Dendritic cell treated with granulocyte-macrophage colony-stimulating factor and Interleukin-4, amounts not matched to agents 40 ng/mL and 50 ng/mL, for 4 days (primary cell): ENCODE results near the gene PINLYP.
"Not testable (repeated sequence)": the region's sequence is repeated elsewhere in the genome, so short reads cannot be mapped to it uniquely, and the experiment has no call there.

Experiments used
- H3K27ac Mint-ChIP-seq: one replicate; pipeline ENCODE4 v1.8.0; 2022; ENCODE audit warnings: mild to moderate bottlenecking, mixed read lengths
- H3K27me3 Mint-ChIP-seq: one replicate; pipeline ENCODE4 v1.8.0; 2022; ENCODE audit warnings: mild to moderate bottlenecking, mixed read lengths
- H3K36me3 Mint-ChIP-seq: one replicate; pipeline ENCODE4 v1.8.0; 2022; ENCODE audit warnings: low read depth, mixed read lengths
- H3K4me1 Mint-ChIP-seq: one replicate; pipeline ENCODE4 v1.8.0; 2022; ENCODE audit warnings: low read depth, mixed read lengths
- H3K4me3 Mint-ChIP-seq: one replicate; pipeline ENCODE4 v1.8.0; 2022; ENCODE audit warnings: mild to moderate bottlenecking, moderate library complexity, mixed read lengths
- H3K9me3 Mint-ChIP-seq: one replicate; pipeline ENCODE4 v1.8.0; 2022; ENCODE audit warnings: mixed read lengths
- intact Hi-C: fragments of 100-400 bp; cut with micrococcal nuclease; formaldehyde crosslinking; loops from one replicate; pipeline ENCODE4 v1.15.0; 2022

The PINLYP gene

DNA sequence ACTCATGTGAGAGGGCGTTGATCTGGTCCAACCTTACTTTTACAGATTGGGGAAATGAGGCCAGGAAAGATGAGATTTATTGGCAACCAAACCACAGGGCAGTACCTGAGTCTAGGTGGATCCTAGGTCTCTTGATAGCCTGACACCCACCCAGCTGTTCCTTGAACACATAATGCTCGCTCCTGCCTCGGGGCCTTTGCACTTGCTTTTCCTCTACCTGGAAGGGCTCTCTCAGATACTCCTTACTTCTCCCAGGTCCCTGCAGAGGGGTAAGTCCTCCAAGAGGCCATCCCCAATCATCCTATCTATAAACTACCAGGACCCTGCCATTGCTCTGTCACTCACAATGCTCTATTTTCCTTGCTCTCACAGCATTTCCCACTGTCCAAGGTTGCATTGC, 35.2 kb upstream of the PINLYP start:
- no peak overlapping the region for H3K4me3 Mint-ChIP-seq
- peaks cover 3% of the 10 kb centered on the region for H3K4me1 Mint-ChIP-seq
- intact Hi-C loops = no loop called here
- no peaks in the 10 kb centered on the region for H3K9me3 Mint-ChIP-seq
- H3K36me3 Mint-ChIP-seq = peaks cover 85% of the 10 kb centered on the region
- H3K27ac Mint-ChIP-seq = no peak overlapping the region
- peaks cover 2% of the 10 kb centered on the region for H3K27me3 Mint-ChIP-seq

DNA sequence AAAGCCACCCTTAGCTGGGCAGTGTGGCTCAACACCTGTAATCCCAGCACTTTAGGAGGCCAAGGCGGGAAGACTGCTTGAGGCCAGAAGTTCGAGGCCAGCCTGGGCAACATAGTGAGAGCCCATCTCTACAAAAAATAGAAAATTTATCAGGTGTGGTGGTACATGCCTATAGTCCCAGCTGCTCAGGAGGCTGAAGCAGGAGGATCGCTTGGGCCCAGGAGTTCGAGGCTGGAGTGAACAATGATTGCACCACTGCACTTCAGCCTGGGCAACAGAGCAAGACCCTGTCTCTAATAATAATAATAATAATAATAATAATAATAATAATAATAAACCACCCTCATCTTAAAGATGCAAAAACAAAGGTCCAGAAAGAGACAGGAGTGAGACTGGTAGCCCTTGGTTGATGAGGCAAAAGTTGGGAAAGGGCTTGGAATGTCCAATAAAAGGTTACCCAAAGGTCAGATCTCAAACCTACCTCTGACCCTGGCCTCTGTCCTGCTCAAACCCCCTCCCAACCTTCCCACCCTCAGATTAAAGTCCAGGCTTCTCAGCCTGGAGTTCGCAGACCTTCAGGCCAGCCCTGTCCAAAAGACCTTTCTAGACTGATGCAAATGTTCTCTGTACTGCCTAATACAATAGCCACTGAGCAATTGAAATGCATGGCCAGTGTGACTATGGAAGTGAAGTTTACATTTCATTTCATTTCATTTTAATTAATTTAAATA, 33.5 kb upstream of the PINLYP start:
- Mint-ChIP-seq H3K36me3 (peaks cover 97% of the 10 kb centered on the region), H3K4me3 (no peak overlapping the region), H3K9me3 (no peaks in the 10 kb centered on the region), H3K27me3 (no peaks in the 10 kb centered on the region), H3K4me1 (no peaks in the 10 kb centered on the region), H3K27ac (no peak overlapping the region)
- intact Hi-C loops = no loop called here

DNA sequence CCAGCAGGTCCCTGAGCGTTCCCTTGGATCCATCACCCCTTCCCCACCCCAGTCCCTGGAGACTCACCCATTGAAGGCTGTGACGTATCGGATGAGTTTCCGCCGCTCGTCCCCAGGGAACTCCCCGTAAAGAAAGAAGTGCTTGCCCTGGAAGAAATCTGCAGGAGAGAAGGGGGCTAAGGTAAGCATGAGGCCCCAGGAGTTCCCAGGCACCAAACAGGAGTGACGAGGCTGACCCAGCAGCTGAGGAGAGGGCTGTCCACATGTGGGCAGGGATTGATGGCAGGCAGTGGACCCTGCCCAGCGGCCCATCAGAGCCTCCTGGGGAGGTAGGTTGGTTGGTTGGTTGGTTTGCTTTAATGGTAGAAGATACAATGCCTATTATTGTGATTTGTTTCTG, 31.5 kb upstream of the PINLYP start:
- Mint-ChIP-seq H3K36me3 (peaks cover 90% of the 10 kb centered on the region), H3K4me3 (no peak overlapping the region), H3K27me3 (no peaks in the 10 kb centered on the region), H3K9me3 (no peaks in the 10 kb centered on the region), H3K27ac (no peak overlapping the region), H3K4me1 (no peaks in the 10 kb centered on the region)
- intact Hi-C loops = no loop called here

DNA sequence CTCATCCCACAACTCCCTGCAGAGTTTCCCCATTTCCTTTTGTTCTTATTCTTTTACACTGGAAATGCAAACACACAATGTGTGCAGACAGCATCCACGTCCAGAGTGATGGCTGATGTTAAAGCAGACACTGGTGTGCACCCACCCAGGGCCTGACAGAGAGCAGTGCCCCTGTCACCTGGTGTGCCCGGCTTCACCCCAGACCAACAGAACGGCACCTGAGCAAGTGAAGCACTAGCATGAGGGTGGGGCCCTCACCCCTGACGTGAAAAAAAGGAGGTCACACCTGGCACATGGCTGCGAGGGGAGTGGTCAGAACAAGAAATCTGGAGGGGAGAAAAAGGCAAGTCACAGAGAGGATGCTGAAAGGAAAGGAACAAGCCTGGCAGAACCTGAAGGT, 30.3 kb upstream of the PINLYP start:
- Mint-ChIP-seq H3K4me3 (no peak overlapping the region), H3K4me1 (no peaks in the 10 kb centered on the region), H3K27me3 (no peaks in the 10 kb centered on the region), H3K9me3 (no peaks in the 10 kb centered on the region), H3K36me3 (peaks cover 85% of the 10 kb centered on the region), H3K27ac (no peak overlapping the region)
- intact Hi-C loops = no loop called here

DNA sequence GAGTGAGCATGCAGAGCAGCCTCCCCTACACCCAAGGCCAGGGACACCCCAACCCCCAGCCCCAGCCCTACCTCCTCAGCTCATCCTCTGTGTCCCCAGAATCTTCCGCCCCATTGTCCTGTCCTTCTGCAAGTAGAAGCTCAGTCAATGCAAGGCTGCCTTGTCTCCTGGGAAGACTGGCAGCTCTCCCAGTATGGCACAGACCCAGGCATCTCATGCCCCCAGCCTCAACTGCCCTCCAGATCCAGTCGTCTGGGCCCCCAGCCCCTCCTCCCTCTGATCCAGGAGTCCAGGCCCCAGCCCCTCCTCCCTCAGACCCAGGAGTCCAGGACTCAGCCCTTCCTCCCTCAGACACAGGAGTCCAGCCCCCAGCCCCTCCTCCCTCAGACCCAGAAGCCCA, 29.6 kb upstream of the PINLYP start:
- Mint-ChIP-seq H3K36me3 (peaks cover 85% of the 10 kb centered on the region), H3K27me3 (no peaks in the 10 kb centered on the region), H3K4me1 (no peaks in the 10 kb centered on the region), H3K27ac (no peak overlapping the region), H3K4me3 (no peak overlapping the region), H3K9me3 (no peaks in the 10 kb centered on the region)
- intact Hi-C loops = no loop called here

DNA sequence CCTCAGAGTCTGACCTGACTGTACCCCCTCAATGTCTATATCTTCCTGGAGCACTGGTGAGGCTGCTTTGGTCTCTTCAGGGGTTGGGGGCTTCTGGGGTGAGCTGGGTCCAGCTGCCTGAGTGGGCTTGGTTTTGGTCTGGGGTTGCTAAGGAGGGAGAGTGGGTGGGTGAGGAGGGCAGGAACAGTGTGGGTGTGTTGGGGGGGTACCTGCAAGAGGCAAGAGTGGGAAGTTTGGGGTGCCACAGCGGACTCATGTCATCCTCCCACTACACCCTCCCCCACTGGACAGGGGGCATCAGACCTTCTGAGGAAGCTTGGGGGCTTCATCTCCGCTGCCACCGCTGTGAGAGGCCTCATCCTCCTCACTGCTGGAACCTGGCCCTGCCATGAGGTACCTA, 29.0 kb upstream of the PINLYP start:
- no peaks in the 10 kb centered on the region for H3K4me1 Mint-ChIP-seq
- H3K4me3 Mint-ChIP-seq = no peak overlapping the region
- H3K27me3 Mint-ChIP-seq = no peaks in the 10 kb centered on the region
- intact Hi-C loops = no loop called here
- H3K27ac Mint-ChIP-seq = no peak overlapping the region
- H3K9me3 Mint-ChIP-seq = no peaks in the 10 kb centered on the region
- H3K36me3 Mint-ChIP-seq = peaks cover 85% of the 10 kb centered on the region

DNA sequence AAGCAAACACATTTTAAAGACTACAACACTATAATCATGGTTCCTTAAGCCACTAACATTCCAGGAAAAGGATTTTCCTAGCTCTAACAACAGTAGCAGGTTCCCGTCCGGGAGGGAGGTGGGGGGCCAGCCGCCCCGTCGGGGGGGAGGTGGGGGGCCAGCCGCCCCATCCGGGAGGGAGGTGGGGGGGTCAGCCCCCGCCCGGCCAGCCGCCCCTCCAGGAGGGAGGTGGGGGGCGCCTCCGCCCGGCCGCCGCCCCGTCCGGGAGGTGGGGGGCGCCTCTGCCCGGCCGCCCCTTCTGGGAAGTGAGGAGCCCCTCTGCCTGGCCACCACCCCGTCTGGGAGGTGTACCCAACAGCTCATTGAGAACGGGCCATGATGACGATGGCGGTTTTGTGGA, 27.7 kb upstream of the PINLYP start:
- H3K4me3 Mint-ChIP-seq, H3K4me1 Mint-ChIP-seq, intact Hi-C loops, H3K27me3 Mint-ChIP-seq, H3K9me3 Mint-ChIP-seq, H3K27ac Mint-ChIP-seq: not testable (repeated sequence)
- H3K36me3 Mint-ChIP-seq = peaks cover 88% of the 10 kb centered on the region

DNA sequence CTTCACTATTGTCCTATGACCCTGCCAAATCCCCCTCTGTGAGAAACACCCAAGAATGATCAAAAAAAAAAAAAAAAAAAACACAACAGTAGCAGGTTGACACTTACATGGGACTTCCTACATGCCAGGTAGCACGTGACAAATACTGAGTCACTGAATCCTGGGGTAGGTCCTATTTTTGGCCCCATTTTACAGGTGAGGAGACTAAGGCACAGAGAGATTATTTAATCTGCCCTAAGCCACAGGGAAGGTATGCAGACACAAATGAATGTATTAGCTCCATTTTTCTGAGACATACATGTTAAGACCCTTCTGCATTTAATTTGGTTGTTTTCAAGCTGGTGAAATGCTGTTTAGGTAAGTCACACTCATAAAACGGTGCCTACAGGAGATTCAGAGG, 26.9 kb upstream of the PINLYP start:
- H3K9me3 Mint-ChIP-seq = no peaks in the 10 kb centered on the region
- no peak overlapping the region for H3K27ac Mint-ChIP-seq
- no peaks in the 10 kb centered on the region for H3K27me3 Mint-ChIP-seq
- no peak overlapping the region for H3K4me3 Mint-ChIP-seq
- intact Hi-C loops = no loop called here
- H3K4me1 Mint-ChIP-seq = no peaks in the 10 kb centered on the region
- H3K36me3 Mint-ChIP-seq = peaks cover 88% of the 10 kb centered on the region

DNA sequence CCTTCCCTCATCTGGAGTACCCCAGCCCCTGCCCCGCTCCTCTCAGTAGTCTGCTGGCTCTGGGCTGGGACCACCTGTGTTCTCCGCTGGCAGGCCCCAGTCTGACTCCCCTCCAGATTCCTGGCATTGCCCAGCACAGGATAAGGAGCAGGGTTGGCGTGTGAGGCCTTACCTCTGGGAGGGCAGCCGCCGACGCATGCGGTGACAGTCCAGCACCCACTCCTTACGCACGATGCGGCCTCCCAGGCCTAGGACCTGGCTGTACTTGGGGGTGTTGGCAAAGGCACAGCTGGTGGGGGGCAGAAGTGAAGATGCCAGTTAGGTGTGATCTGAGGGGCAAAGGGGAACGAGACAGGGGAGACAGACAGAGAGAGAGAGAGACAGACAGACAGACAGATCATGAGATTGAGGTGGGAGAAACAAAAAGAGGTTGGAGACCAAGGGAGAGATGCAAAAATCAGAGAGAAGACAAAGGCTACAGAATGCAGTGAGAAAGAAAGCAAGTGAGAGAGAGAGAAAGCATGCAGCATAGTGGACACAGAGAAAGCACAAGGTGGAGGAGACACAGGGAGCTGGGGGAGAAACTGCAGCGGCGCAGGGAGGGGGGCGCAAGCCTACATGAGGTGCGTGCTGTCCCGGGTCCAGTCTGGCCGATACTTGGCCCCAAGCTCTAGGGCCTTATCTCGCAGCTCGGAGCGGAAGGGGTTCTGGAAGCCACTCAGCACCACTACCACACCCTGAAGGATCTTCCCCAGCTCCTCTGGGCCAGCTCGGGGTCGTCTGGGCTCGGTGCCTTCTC, 24.0 kb upstream of the PINLYP start:
- Mint-ChIP-seq H3K27ac (no peak overlapping the region), H3K4me1 (peaks cover 5% of the 10 kb centered on the region), H3K27me3 (no peaks in the 10 kb centered on the region), H3K4me3 (no peak overlapping the region), H3K36me3 (peaks cover 88% of the 10 kb centered on the region), H3K9me3 (no peaks in the 10 kb centered on the region)
- intact Hi-C loops = loop anchor here (10.0 kb wide), 1 partner anchor 93 kb away; no protein-coding TSS in a partner anchor

DNA sequence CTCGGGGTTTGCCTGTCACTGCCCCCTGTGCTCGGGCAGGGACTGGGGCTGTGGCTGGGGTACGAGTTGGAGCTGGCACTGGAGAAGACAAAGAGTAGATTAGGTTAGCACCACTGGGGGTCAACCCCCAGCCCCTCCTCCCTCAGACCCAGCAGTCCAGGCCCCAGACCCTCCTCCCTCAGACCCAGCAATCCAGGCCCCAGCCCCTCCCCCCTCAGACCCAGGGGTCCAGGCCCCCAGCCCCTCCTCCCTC, 23.5 kb upstream of the PINLYP start:
- H3K27me3 Mint-ChIP-seq = no peaks in the 10 kb centered on the region
- H3K36me3 Mint-ChIP-seq = peaks cover 87% of the 10 kb centered on the region
- H3K4me3 Mint-ChIP-seq = no peak overlapping the region
- no peaks in the 10 kb centered on the region for H3K9me3 Mint-ChIP-seq
- H3K27ac Mint-ChIP-seq = no peak overlapping the region
- intact Hi-C loops = loop anchor here (10.0 kb wide), 1 partner anchor 93 kb away; no protein-coding TSS in a partner anchor
- H3K4me1 Mint-ChIP-seq = peaks cover 5% of the 10 kb centered on the region

DNA sequence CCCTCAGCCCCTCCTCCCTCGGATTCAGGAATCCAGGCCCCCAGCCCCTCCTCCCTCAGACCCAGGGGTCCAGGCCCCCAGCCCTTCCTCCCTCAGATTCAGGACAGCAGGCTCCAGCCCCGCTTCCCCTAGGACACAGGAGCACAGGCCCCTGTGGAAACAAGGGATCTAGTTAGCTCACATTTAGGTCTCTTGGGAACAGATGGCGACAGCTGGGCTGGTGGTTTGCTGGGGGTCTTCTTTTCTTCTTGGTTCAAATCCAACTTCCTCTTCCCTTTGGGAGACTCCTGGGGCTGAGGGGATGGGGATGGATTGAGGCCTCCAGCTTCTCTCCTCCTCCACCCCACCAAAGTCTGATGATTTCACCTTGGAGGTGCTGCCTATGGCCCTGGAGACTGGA, 23.0 kb upstream of the PINLYP start:
- H3K36me3 Mint-ChIP-seq = peaks cover 87% of the 10 kb centered on the region
- intact Hi-C loops = loop anchor here (10.0 kb wide), 1 partner anchor 92 kb away; no protein-coding TSS in a partner anchor
- H3K27ac Mint-ChIP-seq = no peak overlapping the region

DNA sequence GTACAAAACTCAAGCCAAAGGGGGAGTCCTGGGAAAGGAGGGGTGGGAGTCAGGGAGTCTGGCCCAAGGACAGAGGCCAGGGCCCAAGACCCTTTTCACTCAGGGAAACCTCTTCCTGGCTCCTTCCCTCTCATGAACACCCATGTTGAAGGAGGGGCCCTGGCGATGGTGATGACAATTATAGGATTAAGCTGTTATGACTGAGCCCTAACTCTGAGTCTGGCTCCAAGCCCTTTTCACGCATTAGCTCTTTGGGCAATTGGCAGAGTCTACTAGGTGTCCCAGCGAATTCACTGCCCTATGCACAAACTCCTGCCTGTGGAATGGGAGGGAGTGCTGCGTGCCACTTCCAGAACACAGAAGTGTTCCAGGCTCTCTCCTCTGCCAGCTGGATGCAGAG, 21.9 kb upstream of the PINLYP start:
- Mint-ChIP-seq H3K9me3 (no peaks in the 10 kb centered on the region), H3K27ac (no peak overlapping the region), H3K4me3 (no peak overlapping the region), H3K4me1 (peaks cover 5% of the 10 kb centered on the region), H3K27me3 (no peaks in the 10 kb centered on the region), H3K36me3 (peaks cover 90% of the 10 kb centered on the region)
- intact Hi-C loops = loop anchor here (10.0 kb wide), 1 partner anchor 91 kb away; no protein-coding TSS in a partner anchor

More for the DNA sequence above, 23.0 kb upstream of the PINLYP start:
- H3K9me3 Mint-ChIP-seq = no peaks in the 10 kb centered on the region
- no peak overlapping the region for H3K4me3 Mint-ChIP-seq
- peaks cover 5% of the 10 kb centered on the region for H3K4me1 Mint-ChIP-seq
- H3K27me3 Mint-ChIP-seq = no peaks in the 10 kb centered on the region

DNA sequence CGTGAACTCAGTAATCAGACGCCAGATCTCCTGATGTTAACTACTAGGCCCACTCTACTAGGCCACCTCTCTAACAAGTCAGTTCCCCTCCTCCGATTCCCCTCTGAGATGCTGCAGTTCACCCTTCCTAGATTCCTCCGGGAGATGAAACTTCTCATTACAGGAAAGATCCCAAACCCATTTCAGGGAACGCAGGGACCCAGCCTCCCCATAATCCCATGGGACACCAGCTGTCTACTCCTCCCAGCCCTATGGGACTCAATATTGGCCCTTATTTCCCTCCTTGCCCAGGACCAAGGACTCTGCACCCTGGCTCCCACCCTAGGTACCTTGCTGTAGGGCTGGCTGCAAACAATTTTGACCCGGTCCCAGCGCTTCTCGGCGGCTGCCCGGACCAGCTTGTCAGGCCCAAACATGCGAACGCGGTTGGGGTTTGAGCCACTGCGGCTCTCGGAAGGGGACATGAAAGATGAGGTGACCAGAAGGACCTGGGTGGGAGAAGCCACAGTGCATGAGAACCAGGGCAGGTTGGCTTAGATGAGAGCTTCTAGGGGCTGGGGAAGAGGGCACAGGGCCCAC, 21.2 kb upstream of the PINLYP start:
- H3K27me3 Mint-ChIP-seq = no peaks in the 10 kb centered on the region
- intact Hi-C loops = loop anchor here (10.0 kb wide), 1 partner anchor 90 kb away; no protein-coding TSS in a partner anchor
- H3K4me1 Mint-ChIP-seq = peaks cover 5% of the 10 kb centered on the region
- peaks cover 90% of the 10 kb centered on the region for H3K36me3 Mint-ChIP-seq
- H3K9me3 Mint-ChIP-seq = no peaks in the 10 kb centered on the region
- H3K27ac Mint-ChIP-seq = no peak overlapping the region
- no peak overlapping the region for H3K4me3 Mint-ChIP-seq

DNA sequence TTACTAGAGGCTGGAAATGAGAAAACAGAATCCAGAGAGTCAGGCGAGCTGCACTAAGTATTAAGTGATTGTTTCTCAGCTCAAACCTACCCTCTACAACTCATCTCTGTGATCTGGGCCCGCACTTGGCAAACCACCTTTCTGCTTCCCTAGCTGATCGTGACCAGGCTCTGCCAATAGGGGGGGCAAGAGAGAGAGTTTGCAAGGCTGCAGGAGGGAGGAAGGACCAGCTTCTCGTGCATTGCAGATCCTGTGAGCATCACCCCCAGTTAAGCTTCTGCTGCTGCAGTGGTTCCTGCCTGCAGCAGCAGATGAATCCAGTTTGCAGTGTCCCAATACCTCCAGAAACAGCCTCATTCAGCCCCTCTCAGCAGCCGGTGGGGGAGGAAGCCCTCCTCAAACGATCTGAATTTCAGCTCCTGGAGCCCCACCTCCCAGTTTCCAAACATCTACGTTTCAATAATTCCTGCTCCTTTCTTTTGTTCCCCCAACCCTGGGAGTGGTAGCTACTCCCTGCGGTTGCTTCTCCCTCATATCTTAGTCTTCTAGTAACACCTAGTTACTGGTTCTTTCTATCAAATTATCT, 20.3 kb upstream of the PINLYP start:
- H3K27me3 Mint-ChIP-seq = no peaks in the 10 kb centered on the region
- peaks cover 91% of the 10 kb centered on the region for H3K36me3 Mint-ChIP-seq
- H3K27ac Mint-ChIP-seq = no peak overlapping the region
- H3K4me1 Mint-ChIP-seq = peaks cover 5% of the 10 kb centered on the region
- H3K9me3 Mint-ChIP-seq = no peaks in the 10 kb centered on the region
- H3K4me3 Mint-ChIP-seq = no peak overlapping the region
- intact Hi-C loops = loop anchor here (10.0 kb wide), 1 partner anchor 90 kb away; no protein-coding TSS in a partner anchor
